Hepatocyte (in vitro differentiated cells): ENCODE results near the gene PCDHAC2. TPM values are rescaled to one million over a fixed set of nuclear protein-coding genes. Genes with fewer than 3 reads are reported as not detected.
A peak's percentile ranks its signal among the peaks of the same experiment; 100 is the strongest.

ENCODE experiments used
- DNase-seq: peaks from one replicate; pipeline ENCODE4 v3.0.0-alpha.2; 2016; ENCODE audit warnings: low spot score
- H2AFZ ChIP-seq: fragments of 200-600 bp; sonication (generic); 2 replicates; pipeline ENCODE4 v1.6.0; 2016; ENCODE audit warnings: antibody characterized with exemption, mild to moderate bottlenecking
- H3K27ac ChIP-seq: fragments of 200-600 bp; sonication (generic); 2 replicates; pipeline ENCODE4 v1.5.1; 2016; ENCODE audit warnings: mild to moderate bottlenecking
- H3K27me3 ChIP-seq: fragments of 200-600 bp; sonication (generic); 2 replicates; pipeline ENCODE4 v1.6.1; 2016
- H3K36me3 ChIP-seq: fragments of 200-600 bp; sonication (generic); replicated peaks from 2 replicates; pipeline ENCODE4 v1.5.1; 2016; ENCODE audit warnings: low read depth; ENCODE audit not compliant: insufficient read depth
- H3K4me1 ChIP-seq: fragments of 200-600 bp; sonication (generic); 2 replicates; pipeline ENCODE4 v1.5.1; 2016; ENCODE audit warnings: mild to moderate bottlenecking, moderate library complexity; ENCODE audit not compliant: insufficient read depth
- H3K4me2 ChIP-seq: fragments of 200-600 bp; sonication (generic); 2 replicates; pipeline ENCODE4 v1.6.0; 2016
- H3K4me3 ChIP-seq: fragments of 200-600 bp; sonication (generic); 2 replicates; pipeline ENCODE4 v1.5.1; 2016; ENCODE audit warnings: mild to moderate bottlenecking
- H3K79me2 ChIP-seq: fragments of 200-600 bp; sonication (generic); 2 replicates; pipeline ENCODE4 v1.6.0; 2017; ENCODE audit warnings: mild to moderate bottlenecking
- H3K9me2 ChIP-seq: fragments of 200-600 bp; sonication (generic); replicated peaks from 2 replicates; pipeline ENCODE4 v1.6.0; 2017; ENCODE audit warnings: mild to moderate bottlenecking; ENCODE audit not compliant: insufficient read depth
- H3K9me3 ChIP-seq: fragments of 200-600 bp; sonication (generic); 2 replicates; pipeline ENCODE4 v1.5.1; 2016; ENCODE audit warnings: low read depth, mild to moderate bottlenecking
- H4K20me1 ChIP-seq: fragments of 200-600 bp; sonication (generic); 2 replicates; pipeline ENCODE4 v1.6.0; 2016; ENCODE audit warnings: mild to moderate bottlenecking; ENCODE audit not compliant: insufficient read depth, poor library complexity, severe bottlenecking
- CTCF ChIP-seq: fragments of 200-600 bp; sonication (generic); IDR thresholded peaks from 2 replicates; pipeline ENCODE4 v1.5.1; 2016; ENCODE audit warnings: antibody characterized with exemption, mild to moderate bottlenecking; ENCODE audit not compliant: poor library complexity
- EZH2 ChIP-seq: fragments of 200-600 bp; sonication (generic); IDR thresholded peaks from 2 replicates; pipeline ENCODE4 v1.6.1; 2016; ENCODE audit warnings: antibody characterized with exemption, mild to moderate bottlenecking, borderline replicate concordance
- EZH2phosphoT487 ChIP-seq: fragments of 200-600 bp; sonication (generic); IDR thresholded peaks from one replicate; pipeline ENCODE4 v1.6.1; 2018; ENCODE audit warnings: antibody characterized with exemption, mild to moderate bottlenecking, low read depth, moderate library complexity; ENCODE audit not compliant: unreplicated experiment, severe bottlenecking
- WGBS: methylation state at CpG from one replicate; pipeline ENCODE4 v1.1.6; 2016; ENCODE audit warnings: low lambda C conversion rate; ENCODE audit errors: missing lambda C conversion rate; 5-methylcytosine and 5-hydroxymethylcytosine counted together
- polyA plus RNA-seq: library from polyadenylated mRNA; unstranded; fragments of >200 nt; fragmentation: Nextera tagmentation; extraction: Ambion mirVana; gene quantifications from 2 replicates; pipeline ENCODE4 v1.2.1, GENCODE V29; 2016
- total RNA-seq: library from RNA; depleted of rRNA; stranded (reverse); fragments of >200 nt; gene quantifications from 2 replicates; pipeline ENCODE4 v1.2.3, GENCODE V29; 2014

The PCDHAC2 gene
- total and polyA plus RNA-seq, 2 experiments from 2014 or later: 6.4 to 11.3 TPM

GRCh38 chr5:140973550-140973949 is 7.3 kb downstream of the PCDHAC2 start:
- Histone ChIP-seq H3K4me1 (peaks cover 10% of the 10 kb centered on the region), H2AFZ (no peak overlapping the region), H3K79me2 (peaks cover 28% of the 10 kb centered on the region), H3K27ac (no peak overlapping the region), H3K27me3 (no peaks in the 10 kb centered on the region), H3K9me2 (no peaks in the 10 kb centered on the region), H4K20me1 (peaks cover 3% of the 10 kb centered on the region), H3K4me3 (no peak overlapping the region), H3K9me3 (no peaks in the 10 kb centered on the region), H3K36me3 (no peaks in the 10 kb centered on the region), H3K4me2 (no peak overlapping the region)
- DNase-seq: no peak
- TF ChIP-seq EZH2phosphoT487: no peak

- no peak overlapping the region for H2AFZ ChIP-seq
- no peak for TF ChIP-seq EZH2
- H3K9me2 ChIP-seq: no peaks in the 10 kb centered on the region
- H3K79me2 ChIP-seq: peaks cover 20% of the 10 kb centered on the region
- WGBS: 67% methylated on average over 3 of the region's 3 CpGs
- H3K27me3 ChIP-seq: no peaks in the 10 kb centered on the region
- no peak overlapping the region for H3K4me3 ChIP-seq
- no peak overlapping the region for H3K4me2 ChIP-seq
- no peaks in the 10 kb centered on the region for H4K20me1 ChIP-seq
- H3K36me3 ChIP-seq: no peaks in the 10 kb centered on the region
- DNase-seq: no peak
- no peaks in the 10 kb centered on the region for H3K9me3 ChIP-seq
- H3K27ac ChIP-seq: peak overlapping the region; percentile 78
- peaks cover 12% of the 10 kb centered on the region for H3K4me1 ChIP-seq
Measured at GRCh38 chr5:140977003-140977402, 10.7 kb downstream of the PCDHAC2 start.

- Histone ChIP-seq H4K20me1 (no peaks in the 10 kb centered on the region), H3K4me1 (peaks cover 12% of the 10 kb centered on the region), H3K4me2 (peak overlapping the region; percentile 31), H2AFZ (no peak overlapping the region), H3K4me3 (no peak overlapping the region), H3K9me2 (no peaks in the 10 kb centered on the region), H3K79me2 (peaks cover 14% of the 10 kb centered on the region), H3K36me3 (no peaks in the 10 kb centered on the region), H3K9me3 (no peaks in the 10 kb centered on the region), H3K27ac (peak overlapping the region; percentile 78), H3K27me3 (no peaks in the 10 kb centered on the region)
- DNase-seq: peak; percentile 53
- WGBS: 25% methylated on average over 2 of the region's 2 CpGs
- TF ChIP-seq EZH2: no peak
- no peak for TF ChIP-seq EZH2phosphoT487
- no peak for TF ChIP-seq CTCF
Measured at GRCh38 chr5:140978260-140978659, 12.0 kb downstream of the PCDHAC2 start.

- Histone ChIP-seq H3K4me1 (peaks cover 12% of the 10 kb centered on the region), H3K27me3 (no peaks in the 10 kb centered on the region), H3K4me3 (no peak overlapping the region), H3K36me3 (no peaks in the 10 kb centered on the region), H3K27ac (no peak overlapping the region), H3K4me2 (no peak overlapping the region), H3K9me2 (no peaks in the 10 kb centered on the region), H2AFZ (no peak overlapping the region), H4K20me1 (no peaks in the 10 kb centered on the region), H3K79me2 (peaks cover 7% of the 10 kb centered on the region), H3K9me3 (no peaks in the 10 kb centered on the region)
- WGBS: 82% methylated on average over 1 of the region's 1 CpG
- TF ChIP-seq EZH2phosphoT487: no peak
- DNase-seq: no peak
Measured at GRCh38 chr5:140978983-140979382, 12.7 kb downstream of the PCDHAC2 start.

GRCh38 chr5:140982083-140982716 is 15.9 kb downstream of the PCDHAC2 start:
- no peak overlapping the region for H2AFZ ChIP-seq
- H3K9me2 ChIP-seq: no peaks in the 10 kb centered on the region
- no peaks in the 10 kb centered on the region for H3K36me3 ChIP-seq
- no peaks in the 10 kb centered on the region for H3K9me3 ChIP-seq
- no peaks in the 10 kb centered on the region for H3K79me2 ChIP-seq
- H3K27me3 ChIP-seq: no peaks in the 10 kb centered on the region
- 48% methylated on average over 5 of the region's 5 CpGs for WGBS
- DNase-seq: no peak
- H3K4me1 ChIP-seq: peaks cover 21% of the 10 kb centered on the region
- no peaks in the 10 kb centered on the region for H4K20me1 ChIP-seq
- H3K4me3 ChIP-seq: no peak overlapping the region
- no peak overlapping the region for H3K27ac ChIP-seq
- H3K4me2 ChIP-seq: no peak overlapping the region
- no peak for TF ChIP-seq EZH2
- TF ChIP-seq EZH2phosphoT487: no peak
- no peak for TF ChIP-seq CTCF
